ENCODE results near the gene CD226. TPM values are rescaled to one million over a fixed set of nuclear protein-coding genes. Genes with fewer than 3 reads are reported as not detected.

CD226 gene
- total RNA-seq, 1 experiment from 2014 or later, result 3.4 TPM

- H3K27ac Mint-ChIP-seq (ENCODE audit: low read depth, unreplicated experiment), result no peak overlapping the region
- TF ChIP-seq CTCF (IDR thresholded peaks at IDR 0.05; ENCODE audit: unreplicated experiment), result no peak
- intact Hi-C loops (cut with micrococcal nuclease), result no loop called here
Measured at GRCh38 chr18:69948256-69948655, 583 bp upstream of the CD226 start.

GRCh38 chr18:69946608-69947155 is 991 bp downstream of the CD226 start:
- DNase-seq (ENCODE audit: unreplicated experiment), result no peak
- H3K27ac Mint-ChIP-seq (ENCODE audit: low read depth, unreplicated experiment), result no peak overlapping the region
- ChIA-PET CTCF (no interaction called here), POLR2A (no interaction called here)
- no TSS peak for BruUV-seq (replicated peaks)
- no peak overlapping the region for H3K4me3 Mint-ChIP-seq (ENCODE audit: unreplicated experiment)
- no peaks in the 10 kb centered on the region for H3K27me3 Mint-ChIP-seq (ENCODE audit: insufficient read depth, unreplicated experiment)
- H3K4me1 Mint-ChIP-seq (ENCODE audit: insufficient read depth, unreplicated experiment), result no peaks in the 10 kb centered on the region
- TF ChIP-seq CTCF (IDR thresholded peaks at IDR 0.05; ENCODE audit: unreplicated experiment), result no peak
- H3K36me3 Mint-ChIP-seq (ENCODE audit: insufficient read depth, unreplicated experiment), result peaks cover 18% of the 10 kb centered on the region
- H3K9me3 Mint-ChIP-seq (ENCODE audit: unreplicated experiment), result peaks cover 6% of the 10 kb centered on the region
- intact Hi-C loops (cut with micrococcal nuclease), result no loop called here

More at GRCh38 chr18:69948256-69948655, 583 bp upstream of the CD226 start:
- H3K4me1 Mint-ChIP-seq (ENCODE audit: insufficient read depth, unreplicated experiment), result no peaks in the 10 kb centered on the region
- H3K27me3 Mint-ChIP-seq (ENCODE audit: insufficient read depth, unreplicated experiment), result no peaks in the 10 kb centered on the region
- ChIA-PET POLR2A (no interaction called here), CTCF (no interaction called here)
- no peak for DNase-seq (ENCODE audit: unreplicated experiment)
- no peaks in the 10 kb centered on the region for H3K9me3 Mint-ChIP-seq (ENCODE audit: unreplicated experiment)
- no peak overlapping the region for H3K4me3 Mint-ChIP-seq (ENCODE audit: unreplicated experiment)
- H3K36me3 Mint-ChIP-seq (ENCODE audit: insufficient read depth, unreplicated experiment), result peaks cover 18% of the 10 kb centered on the region
- BruUV-seq (replicated peaks), result no TSS peak

GRCh38 chr18:69945220-69946114 is 2.2 kb downstream of the CD226 start:
- BruUV-seq (replicated peaks), result no TSS peak
- POLR2A ChIA-PET, result no interaction called here
- intact Hi-C loops (cut with micrococcal nuclease), result no loop called here
- CTCF ChIA-PET, result interaction anchor here (0.6 to 0.9 kb wide), 2 partner anchors 11 to 592 kb away, joined by 3 read pairs; no protein-coding TSS in a partner anchor
- Mint-ChIP-seq H3K27me3 (ENCODE audit: insufficient read depth, unreplicated experiment) (no peaks in the 10 kb centered on the region), H3K4me1 (ENCODE audit: insufficient read depth, unreplicated experiment) (no peaks in the 10 kb centered on the region), H3K9me3 (ENCODE audit: unreplicated experiment) (peaks cover 7% of the 10 kb centered on the region), H3K36me3 (ENCODE audit: insufficient read depth, unreplicated experiment) (peaks cover 18% of the 10 kb centered on the region), H3K27ac (ENCODE audit: low read depth, unreplicated experiment) (no peak overlapping the region), H3K4me3 (ENCODE audit: unreplicated experiment) (no peak overlapping the region)
- no peak for TF ChIP-seq CTCF (IDR thresholded peaks at IDR 0.05; ENCODE audit: unreplicated experiment)
- no peak for DNase-seq (ENCODE audit: unreplicated experiment)

- H3K4me1 Mint-ChIP-seq (ENCODE audit: insufficient read depth, unreplicated experiment), result no peaks in the 10 kb centered on the region
- H3K27ac Mint-ChIP-seq (ENCODE audit: low read depth, unreplicated experiment), result no peak overlapping the region
- peaks cover 22% of the 10 kb centered on the region for H3K36me3 Mint-ChIP-seq (ENCODE audit: insufficient read depth, unreplicated experiment)
- no peak for TF ChIP-seq CTCF (IDR thresholded peaks at IDR 0.05; ENCODE audit: unreplicated experiment)
- ChIA-PET POLR2A (no interaction called here), CTCF (interaction anchor here (0.6 kb wide), 1 partner anchor 997 kb away, joined by 3 read pairs; no protein-coding TSS in a partner anchor)
- no peaks in the 10 kb centered on the region for H3K27me3 Mint-ChIP-seq (ENCODE audit: insufficient read depth, unreplicated experiment)
- H3K9me3 Mint-ChIP-seq (ENCODE audit: unreplicated experiment), result peaks cover 7% of the 10 kb centered on the region
- DNase-seq (ENCODE audit: unreplicated experiment), result no peak
- intact Hi-C loops (cut with micrococcal nuclease), result no loop called here
- no TSS peak for BruUV-seq (replicated peaks)
- H3K4me3 Mint-ChIP-seq (ENCODE audit: unreplicated experiment), result no peak overlapping the region
Measured at GRCh38 chr18:69944436-69944835, 3.2 kb downstream of the CD226 start.
